Measurements from ENCODE around the gene VGLL4.

Gene VGLL4

DNA sequence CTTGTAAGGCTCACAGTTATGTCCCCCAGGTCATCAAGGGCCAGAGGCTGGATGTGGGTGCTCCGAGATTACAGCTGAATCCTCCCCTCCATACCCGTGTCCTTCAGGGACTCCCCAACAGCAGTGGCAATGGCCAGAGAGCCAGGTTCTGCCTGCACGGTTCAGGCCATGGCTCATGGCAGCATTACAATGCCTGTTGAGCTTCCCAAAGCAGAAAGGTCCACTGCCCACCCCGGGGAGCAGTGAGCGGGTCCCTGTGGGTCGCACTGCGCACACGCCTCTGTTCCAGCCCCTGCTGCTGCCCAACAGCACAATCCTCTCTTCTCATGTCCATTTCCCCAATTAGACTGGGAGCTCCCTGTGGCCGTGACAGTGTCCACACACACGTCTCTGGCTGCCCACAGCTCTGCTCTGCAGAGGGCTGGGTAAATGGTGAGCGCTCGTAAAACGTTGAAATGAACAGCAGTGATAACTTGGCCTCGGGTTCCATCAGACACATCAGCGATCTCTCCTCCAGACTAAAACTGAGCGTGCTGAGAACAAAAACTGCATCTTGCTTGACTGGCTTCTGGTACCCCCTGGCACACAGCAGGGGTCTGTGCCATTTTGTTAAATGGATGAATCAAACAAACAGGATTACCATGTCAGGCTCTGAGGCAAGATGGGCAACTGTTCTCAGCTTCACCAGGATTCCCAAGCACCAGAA lies 80.4 kb downstream of the VGLL4 start:
- DNase-seq: no peak

DNA sequence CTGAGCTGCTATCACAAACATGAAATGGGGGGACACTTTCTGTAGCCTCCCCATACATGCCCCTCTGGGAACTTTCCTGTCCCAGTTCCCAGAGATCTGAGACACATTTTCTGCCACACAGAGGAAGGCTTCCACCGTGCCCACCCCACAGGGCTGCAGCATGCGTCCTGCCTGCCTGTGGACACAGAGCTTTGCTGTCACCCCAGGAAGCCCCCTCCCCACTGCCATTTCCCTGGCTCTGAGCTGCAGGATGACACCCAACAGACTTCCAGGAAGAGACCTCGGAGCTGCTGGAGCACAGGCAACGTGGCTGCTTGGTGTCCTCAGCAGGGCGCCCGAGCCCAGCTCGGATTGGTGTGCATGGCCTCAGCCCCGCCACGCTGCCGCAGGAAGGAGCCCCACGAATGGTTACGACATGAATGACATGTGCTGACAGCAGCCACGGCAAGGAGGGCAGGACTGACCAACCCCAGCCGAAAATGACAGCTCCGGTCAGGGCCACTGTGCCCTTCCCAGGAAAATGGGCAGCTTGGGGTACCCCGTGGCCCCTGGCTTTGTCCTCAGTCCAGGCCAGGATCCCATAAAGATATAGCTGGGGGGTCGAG lies 81.3 kb downstream of the VGLL4 start:
- DNase-seq: no peak

DNA sequence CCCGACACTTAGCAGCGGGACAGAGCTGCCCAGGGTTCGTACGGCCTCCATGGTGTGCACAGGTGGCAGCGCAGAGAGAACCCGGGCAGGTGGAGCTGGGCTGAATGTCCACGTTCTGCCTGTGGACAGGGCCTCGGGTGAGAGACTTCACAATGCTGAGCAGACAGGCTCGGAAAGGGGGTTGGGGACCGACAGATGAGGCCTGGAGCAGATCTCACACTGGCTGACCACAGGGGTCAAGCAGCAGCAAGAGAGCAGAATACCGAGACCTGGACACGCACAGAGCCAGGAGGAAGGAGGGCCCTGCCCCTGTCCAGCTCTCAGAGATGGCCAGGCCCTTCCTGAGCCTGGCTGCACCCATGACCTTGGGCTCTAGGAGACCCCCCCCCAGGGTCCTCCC lies 83.0 kb downstream of the VGLL4 start:
- DNase-seq: no peak

DNA sequence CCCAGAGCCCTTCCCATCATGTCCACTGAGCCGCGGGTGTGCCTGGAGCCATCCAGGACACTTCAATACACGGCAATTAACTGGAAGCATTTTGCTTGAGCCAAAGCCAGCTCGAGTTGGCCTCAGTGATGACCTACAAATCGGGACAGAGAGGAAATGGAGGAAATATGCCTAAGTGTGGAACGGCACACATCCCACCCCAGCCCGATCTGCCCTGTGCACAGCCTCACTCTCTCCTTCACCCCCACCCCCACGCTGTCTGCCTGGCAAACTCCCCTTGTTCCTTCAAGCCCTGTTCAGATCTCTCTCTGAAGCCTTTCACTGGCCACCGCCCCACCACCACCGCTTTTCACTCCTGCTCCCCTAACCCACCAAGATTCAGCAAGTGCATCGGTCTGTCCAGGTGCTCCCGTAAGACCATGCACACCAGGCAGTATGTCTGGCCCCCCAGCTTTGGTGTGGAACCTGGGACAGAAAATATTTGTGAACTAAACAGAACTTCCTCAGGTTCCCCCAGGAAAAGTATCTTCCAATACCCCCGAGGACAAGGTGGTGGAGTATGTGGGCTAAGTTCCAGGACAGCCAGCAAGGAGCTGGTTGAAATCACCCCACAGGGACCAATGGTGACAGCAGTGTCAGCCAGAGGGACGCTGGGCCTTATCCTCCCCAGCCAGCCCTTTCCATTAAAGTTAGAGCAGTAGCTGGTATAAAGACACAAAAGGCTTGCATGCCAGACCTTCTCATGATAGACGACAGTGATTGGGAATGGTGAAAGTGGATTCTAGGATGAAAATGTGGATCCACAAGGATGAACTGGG lies 83.7 kb downstream of the VGLL4 start:
- no peak for DNase-seq

DNA sequence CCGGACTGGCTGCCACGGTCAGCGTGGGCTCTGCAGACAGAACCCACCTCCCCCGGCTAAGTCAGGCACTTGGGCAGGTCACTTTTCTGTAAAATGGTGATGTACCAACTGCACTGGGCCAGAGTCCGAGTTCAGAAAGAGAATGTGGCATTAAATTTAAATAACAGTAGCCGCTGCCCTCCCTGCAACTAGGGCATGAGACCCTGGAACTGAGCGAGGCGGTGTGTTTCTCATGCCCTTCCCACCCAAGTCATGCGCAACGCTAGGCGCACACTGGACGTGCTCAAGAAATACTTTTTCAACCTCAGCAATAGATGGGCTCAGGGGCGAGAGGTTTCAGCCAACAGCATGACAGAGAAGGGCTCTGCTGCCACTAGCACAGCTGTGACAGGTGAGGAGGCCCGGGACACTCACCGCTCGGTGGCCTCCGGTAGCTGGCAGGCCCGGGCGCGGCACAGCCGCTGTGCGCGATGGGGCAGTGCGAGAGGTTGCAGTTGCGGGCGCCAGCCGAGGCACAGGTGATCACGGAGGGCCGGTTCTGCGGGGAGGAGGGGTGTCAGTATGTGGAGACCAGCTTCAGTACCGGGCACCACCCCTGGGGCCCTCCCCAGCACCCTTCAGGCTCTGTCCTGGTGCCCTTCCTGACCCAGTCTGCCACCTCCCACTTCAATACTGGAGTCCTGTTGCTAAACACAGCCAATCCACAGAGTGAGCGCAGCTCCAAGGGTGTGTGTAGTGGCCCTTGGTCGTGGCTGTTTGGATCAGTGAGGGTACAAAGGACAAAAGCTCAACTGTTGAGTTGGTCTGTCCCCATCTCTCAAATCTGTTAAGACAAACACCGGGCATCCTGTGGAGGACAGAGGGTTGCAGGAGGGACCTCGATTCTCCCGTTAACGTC lies 84.5 kb downstream of the VGLL4 start:
- no peak for DNase-seq

DNA sequence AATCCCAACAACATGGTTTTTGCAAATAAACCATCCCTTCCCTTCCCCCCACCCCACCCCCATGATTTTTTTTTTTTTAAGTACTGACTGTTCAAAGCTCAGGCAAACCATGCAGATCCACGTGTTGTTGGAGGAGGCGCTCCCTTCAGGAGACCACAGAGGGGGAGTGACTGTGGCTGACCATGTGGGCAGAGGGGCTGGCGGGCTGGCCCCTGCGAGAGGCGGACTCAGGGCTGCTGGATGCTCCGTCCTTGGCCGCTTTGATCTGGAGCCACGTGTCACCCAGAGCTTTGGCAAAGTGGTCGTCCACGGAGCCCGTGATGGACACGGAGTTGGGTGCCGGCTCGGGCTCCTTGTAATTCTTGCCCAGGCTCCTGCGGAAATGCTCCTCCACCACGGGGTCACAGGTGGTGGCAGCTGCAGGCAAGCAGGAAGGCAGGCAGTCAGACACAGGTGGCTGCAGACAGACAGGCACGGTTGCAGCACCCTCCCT lies 85.3 kb downstream of the VGLL4 start:
- no peak for DNase-seq

DNA sequence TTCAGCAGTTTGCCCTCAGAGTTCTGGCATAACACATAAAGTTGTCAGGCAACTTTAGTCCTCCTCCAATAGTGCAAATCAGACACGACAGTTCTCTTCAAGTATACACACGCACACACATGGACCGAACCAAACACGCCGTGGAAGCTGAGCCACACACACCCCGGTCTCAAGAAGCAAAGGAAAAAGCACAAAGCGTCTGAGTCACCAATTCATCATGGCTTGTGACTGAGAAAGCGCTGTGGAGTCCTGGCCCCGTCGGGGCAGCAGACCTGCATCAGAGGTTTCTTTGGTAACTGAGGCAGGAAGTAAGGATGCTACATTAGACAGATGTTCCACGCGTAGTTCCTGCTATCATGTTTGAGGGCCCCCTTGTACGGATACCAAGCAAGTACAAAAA lies 85.7 kb downstream of the VGLL4 start:
- no peak for DNase-seq

DNA sequence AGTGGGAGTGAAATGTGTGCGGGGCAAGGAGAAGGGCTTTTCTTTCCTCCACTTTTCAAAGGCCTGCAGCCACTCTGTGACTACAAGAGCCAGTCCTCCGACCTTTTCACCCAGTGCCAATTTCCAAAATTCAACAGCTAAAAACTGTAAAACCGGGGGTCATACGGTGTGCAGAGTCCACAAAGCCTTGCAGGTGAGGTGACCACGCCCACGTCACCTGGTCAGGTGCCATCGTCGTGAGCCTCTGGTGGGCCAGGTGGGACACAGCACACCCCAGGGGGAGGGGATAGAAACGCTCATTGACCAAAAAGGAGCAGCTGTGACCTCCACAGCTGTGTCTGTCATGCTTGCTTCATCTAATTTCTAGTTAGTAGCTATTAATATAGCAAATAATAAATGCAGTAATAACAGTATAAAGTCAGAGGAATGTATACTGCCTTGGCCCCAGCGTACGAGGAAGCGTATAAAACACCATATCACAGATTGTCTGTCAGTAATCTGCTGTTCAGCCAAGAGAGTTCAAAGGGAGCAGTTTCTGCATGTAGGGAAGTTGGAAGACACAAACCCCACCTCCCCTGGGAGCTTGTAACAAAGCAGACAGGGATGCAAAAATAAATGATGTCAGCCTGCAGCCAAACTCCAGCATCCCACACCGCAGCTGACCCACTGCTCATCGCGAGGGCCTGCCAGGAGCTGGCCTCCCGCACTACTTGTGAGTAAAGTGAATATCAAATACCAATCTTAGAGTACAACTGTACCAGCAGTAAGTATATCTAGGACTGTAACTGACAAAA lies 86.7 kb downstream of the VGLL4 start:
- no peak for DNase-seq

DNA sequence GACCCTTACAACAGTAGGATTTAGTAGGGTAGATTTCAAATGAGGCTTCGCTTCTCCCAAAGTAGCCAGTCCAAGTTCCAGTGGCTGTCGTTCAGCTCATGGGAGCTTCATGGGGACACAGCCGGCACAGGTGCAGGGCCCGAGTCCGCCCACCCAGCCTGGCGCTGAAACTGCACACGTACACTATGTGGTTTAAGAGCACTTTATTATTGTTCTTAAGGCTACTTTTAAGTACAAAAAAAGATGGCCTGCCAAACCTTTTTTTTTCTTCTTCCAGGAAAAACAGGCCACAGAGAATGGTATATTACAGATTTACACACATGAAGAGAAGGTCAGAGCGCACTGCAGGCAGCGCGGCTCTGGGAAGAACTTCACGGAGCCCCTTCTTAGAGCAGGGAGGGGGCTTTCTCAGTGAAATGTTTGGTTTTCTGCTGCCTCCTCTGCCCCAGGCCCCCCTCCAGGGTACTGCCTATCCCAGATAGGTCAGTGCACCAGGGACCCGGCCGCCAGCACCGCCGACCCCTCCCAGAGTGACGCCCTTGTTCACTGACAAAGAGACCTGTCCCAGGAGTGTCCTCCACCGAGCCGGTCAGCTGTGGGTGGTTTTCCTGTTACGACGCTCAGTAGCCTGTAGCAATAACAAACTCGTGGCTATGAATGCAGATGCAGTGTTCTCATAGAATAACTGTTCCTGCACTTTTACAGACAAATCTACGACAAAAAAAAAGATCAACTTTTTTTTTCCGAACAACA lies 87.7 kb downstream of the VGLL4 start:
- no peak for DNase-seq

DNA sequence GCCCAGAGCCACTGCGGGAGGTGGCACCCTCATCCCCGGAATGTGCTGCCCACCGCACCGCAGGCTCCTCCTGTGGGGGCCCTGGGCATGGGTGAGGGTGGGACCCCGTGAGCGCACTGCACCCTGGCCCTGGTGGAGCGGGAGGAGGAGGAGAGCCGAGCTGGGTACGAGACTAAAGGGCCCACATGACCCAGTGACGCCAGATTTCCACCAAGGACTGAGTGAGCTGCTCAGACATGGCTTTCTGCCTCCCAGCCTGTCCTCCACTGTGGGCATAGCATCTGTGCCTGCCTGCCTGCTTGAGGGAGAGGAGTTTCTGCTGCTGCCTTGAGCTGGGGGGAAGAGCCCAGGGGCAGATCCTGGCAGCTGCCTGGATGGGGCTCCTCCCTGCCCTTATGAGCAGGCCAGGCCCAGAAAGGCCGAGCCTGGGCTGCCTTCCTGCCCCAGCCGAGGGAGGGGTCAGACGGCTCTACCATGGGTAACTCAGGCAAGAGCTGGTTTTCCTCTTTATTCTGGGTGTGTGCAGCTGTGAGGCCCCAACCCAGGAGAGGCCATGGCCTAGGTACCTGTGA lies 88.4 kb downstream of the VGLL4 start:
- no peak for DNase-seq

DNA sequence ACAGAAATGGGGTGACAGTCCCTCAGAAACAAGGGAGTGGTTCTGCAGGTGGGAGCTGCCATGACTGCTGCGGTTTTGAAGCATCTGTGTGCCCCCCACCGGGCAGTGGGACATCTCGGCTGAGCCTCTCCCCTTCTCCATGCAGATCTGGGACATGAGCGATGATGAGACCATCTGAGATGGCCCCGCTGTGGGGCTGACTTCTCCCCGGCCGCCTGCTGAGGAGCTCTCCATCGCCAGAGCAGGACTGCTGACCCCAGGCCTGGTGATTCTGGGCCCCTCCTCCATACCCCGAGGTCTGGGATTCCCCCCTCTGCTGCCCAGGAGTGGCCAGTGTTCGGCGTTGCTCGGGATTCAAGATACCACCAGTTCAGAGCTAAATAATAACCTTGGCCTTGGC lies 89.0 kb downstream of the VGLL4 start:
- DNase-seq: no peak

DNA sequence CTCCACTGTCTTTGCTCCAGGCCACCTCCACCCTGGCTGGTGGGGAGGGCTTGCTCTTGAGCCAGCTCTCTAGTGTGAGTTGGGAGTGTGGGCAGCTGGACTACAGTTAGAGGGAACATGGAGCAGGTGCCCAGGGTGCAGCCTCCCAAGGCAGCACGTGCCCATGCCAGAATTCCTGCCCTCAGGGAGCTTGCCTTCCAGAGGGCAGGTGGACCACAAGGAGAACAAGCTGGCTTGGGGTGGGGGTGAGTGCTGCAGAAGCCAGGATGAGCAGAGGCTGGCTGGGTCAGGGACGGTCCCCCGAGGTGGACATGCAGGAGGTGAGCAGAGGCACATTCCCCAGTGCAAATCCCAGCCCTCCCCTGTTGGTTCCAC lies 89.5 kb downstream of the VGLL4 start:
- no peak for DNase-seq

DNA sequence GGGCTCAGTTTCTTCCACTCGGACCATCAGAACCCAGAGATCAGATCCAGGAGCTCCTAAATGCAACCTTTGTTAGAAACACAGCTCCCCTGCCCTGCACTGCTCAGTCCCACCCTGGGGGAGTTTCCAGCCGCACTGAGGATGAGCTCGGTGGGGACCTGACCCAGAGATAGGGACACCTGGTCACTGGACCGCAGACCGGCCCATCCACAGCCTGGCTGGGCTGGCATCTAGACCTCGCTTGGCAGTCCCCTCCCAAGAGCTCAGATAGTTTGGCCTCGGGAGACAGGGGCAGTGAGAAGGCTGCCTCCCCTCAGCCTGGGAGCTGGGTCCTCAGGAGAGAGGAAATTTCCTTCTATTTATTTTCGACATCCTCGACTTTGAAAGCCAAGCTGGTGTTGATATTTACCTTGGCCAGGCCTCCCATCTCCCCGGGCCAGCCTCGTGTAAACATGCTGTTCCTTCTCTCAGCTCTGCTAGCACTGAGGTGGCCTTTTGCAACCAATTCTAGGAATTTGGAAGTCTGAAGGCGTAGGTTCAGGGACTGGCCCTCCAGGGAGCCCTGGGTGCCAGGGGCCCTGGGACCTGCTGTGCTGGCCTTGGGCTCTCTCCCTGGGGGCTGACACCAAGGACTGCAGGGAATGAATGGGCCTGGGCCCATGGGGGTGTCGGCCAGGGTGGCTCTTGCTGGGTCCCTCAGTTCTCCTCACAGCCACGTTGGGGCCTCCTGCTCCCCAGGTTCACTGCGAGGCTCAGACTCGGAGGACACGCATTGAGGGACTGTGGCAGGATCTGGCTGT lies 90.1 kb downstream of the VGLL4 start:
- DNase-seq: no peak

DNA sequence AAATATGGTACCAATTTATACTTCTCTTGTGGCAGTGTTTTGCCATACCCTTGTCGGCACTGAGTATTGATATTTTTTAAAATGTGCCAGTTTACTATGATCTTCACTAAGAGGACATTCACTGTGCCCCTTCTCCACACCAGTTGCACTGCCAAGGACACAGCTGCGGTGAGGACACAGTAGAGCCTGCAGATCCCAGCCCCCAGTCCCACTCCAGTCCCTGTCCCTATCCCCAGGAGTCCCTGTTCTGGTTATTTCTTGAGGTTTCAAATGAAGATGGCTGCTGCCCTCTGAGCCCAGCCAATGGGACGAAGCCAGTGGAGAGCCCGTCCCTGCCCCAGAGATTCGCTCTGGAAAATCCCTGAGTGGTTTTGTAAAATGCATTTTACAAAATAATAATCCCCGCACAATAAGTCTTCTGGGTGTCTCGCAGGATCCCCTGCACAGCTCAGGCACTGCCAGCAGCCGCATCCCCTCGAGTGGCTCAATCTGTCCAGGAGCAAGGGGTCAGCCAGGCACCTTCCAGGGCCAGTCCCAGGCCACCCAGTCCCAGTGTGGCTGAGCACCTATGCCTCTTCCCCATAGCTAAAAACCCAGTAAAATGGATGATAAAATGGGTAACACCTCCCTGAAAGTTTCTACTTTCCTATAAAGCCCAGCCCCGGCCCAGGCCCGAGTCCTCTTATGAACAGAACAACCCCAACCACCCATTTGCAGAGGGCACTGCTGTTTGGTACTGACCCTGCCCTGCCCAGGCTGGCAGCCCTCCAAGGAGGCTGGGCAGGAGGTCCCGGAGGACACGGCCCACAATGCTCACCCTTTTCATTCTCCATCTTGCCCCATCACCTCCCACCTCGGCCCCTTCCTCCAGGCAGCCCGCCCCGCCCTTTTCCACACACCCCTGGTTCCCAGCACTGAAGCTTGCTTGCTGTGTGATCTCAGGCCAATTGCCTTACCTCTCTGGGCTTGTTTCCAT lies 91.1 kb downstream of the VGLL4 start:
- no peak for DNase-seq

DNA sequence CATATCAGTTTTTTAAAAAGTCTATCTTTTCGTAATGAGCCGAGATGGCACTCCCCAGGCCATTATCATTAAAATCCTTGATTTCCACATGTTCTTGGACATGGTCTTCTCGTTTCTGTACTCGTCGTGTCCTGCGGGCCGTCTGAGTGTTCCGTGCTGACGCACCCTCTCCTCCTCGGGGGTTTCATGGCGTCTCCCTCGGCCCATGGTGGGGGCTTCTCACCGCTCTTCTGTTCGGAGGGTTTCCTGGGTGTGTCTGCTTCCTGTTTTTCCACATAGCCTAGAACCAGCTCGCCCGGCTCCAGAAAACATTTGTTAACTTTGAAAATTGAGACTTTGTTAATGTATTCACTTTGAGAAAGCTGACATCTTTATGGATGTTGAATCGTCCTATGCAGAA lies 92.7 kb downstream of the VGLL4 start:
- DNase-seq: no peak

DNA sequence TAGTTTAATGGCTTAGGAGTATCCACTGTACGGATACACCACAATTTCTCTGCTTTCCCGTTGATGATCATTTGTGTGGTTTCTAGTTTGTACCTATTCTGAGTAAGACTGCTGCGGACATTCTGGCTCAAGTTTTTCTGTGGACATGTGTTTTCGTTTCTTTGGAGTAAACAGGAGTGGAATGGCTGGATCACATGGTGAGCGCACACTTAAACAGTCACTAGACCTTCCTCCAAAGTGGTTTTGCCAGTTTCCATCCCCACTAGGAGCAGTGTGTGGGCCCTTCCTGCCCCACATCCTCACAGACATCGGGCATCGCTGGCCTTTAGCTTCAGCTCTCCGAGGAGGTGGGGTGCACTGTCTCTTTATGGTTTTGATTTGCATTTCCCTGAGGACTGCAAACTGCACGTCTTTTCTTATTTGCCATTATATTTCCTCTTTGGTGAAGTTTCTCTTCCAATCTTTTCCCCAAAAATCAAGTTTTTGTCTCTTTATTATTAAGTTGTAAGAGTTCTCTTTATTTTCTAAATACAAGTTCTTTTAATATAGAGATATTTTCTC lies 94.1 kb downstream of the VGLL4 start:
- no peak for DNase-seq

DNA sequence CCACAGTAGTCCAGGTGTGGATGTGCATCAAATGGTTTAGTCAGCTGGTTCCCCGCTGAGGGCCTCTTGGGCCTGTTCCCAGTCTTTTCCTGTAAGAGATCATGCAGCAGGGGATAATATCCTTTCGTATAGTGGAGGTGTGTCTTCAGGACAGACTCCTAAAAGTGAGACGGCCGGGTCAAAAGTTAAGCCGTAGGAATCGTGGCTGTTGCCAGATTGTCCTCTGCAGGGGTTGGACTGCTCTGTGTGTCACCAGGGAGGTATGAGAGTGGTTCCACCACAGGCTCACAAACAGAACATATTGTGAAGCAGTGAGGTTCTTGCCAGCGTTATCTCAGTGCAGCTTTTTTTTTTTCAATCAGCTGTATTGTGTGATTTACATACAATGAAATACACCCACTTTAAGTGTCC lies 95.0 kb downstream of the VGLL4 start:
- DNase-seq: no peak

DNA sequence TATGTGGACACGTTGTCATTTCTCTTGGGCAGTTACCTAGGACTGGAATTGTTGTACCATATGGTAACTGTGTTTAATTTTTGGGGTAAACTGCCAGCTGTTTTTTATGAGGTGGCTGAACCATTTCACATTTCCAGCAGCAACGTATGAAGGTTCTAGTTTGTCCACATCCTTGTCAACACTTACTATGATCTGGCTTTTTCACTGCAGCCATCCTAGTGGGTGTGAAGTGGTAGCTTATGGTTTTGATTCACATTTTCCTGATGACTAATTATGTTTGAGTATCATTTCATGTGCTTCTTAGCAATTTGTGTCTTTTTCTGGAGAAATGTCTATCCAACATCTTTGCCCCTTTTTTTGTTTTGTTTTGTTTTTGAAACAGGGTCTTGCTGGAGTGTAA lies 96.2 kb downstream of the VGLL4 start:
- DNase-seq: no peak
